Measurements from ENCODE around the gene SASH1. TPM values are rescaled to one million over a fixed set of nuclear protein-coding genes. Genes with fewer than 3 reads are reported as not detected.

SASH1 gene
- total and polyA plus RNA-seq, 9 of the 15 experiments (the other 6 are each of a cell fraction or from before 2014, with no cell fraction given): 0.35 to 3.5 (median 1.6) TPM

DNA sequence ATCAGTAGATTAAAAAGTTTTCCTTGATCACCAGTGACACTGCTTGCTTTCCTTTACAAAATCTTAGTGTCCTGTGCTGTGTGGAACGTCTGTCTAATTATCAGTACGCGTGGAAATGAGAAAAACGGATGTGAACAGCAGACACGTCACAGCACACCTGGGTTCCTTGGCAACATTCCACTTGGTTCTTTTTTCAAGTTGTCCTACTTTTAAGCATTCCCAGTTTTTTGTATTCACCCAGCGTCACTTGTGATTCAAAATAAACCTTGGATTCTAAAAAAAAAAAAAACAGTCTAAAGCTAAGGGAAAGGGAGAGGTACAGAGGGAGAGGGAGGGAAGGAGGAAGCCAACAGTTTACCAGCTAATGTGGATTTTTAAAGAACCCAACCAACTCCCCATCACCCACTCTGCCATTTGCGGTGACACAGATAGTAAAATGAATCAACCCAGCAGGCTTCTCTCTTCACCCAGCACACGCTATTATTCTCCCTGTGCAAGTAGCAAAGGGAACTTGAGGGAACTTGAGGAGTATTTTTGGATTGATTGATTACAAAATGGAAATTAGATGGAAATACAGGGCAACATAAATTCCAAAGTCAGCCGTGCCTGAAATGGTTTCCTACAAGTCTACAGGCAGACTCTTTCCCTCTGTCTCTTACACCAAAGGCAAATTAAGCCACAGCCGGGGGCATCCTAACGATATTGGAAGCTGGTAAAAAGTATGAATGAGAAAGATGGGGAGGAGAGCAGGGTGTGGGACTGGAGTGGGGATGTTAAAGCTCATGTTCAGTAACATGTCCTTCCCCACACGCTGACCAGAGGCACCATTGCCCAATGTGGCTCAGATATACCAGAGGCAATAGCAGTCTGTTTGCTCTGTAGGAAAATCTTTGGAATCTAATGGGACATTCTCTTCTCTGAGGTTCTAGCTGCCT is 129.8 kb downstream of the SASH1 start (continued):
- TF ChIP-seq, protein P1, sequence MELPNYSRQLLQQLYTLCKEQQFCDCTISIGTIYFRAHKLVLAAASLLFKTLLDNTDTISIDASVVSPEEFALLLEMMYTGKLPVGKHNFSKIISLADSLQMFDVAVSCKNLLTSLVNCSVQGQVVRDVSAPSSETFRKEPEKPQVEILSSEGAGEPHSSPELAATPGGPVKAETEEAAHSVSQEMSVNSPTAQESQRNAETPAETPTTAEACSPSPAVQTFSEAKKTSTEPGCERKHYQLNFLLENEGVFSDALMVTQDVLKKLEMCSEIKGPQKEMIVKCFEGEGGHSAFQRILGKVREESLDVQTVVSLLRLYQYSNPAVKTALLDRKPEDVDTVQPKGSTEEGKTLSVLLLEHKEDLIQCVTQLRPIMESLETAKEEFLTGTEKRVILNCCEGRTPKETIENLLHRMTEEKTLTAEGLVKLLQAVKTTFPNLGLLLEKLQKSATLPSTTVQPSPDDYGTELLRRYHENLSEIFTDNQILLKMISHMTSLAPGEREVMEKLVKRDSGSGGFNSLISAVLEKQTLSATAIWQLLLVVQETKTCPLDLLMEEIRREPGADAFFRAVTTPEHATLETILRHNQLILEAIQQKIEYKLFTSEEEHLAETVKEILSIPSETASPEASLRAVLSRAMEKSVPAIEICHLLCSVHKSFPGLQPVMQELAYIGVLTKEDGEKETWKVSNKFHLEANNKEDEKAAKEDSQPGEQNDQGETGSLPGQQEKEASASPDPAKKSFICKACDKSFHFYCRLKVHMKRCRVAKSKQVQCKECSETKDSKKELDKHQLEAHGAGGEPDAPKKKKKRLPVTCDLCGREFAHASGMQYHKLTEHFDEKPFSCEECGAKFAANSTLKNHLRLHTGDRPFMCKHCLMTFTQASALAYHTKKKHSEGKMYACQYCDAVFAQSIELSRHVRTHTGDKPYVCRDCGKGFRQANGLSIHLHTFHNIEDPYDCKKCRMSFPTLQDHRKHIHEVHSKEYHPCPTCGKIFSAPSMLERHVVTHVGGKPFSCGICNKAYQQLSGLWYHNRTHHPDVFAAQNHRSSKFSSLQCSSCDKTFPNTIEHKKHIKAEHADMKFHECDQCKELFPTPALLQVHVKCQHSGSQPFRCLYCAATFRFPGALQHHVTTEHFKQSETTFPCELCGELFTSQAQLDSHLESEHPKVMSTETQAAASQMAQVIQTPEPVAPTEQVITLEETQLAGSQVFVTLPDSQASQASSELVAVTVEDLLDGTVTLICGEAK (IDR thresholded peaks at IDR 0.05): no peak
- TF ChIP-seq, protein P1 (CRISPR knock-in tag; IDR thresholded peaks at IDR 0.05): no peak
- TF ChIP-seq NFRKB (IDR thresholded peaks at IDR 0.05; ENCODE audit: low read depth): no peak
